GM12892 (cell line): ENCODE results near the gene CSF1.
"Not testable (repeated sequence)": the region's sequence is repeated elsewhere in the genome, so short reads cannot be mapped to it uniquely, and the experiment has no call there.

Source experiments
- DNase-seq: peaks from one replicate; pipeline ENCODE4 v3.0.0; 2011; ENCODE audit not compliant: insufficient read length
- FAIRE-seq: peaks from 2 replicates; lab custom pipeline; 2011; peaks lifted over from hg19 to GRCh38; lab: Jason Lieb, UNC
- POLR2A ChIP-seq: IDR thresholded peaks from 2 replicates; pipeline ENCODE4 v1.6.1; 2011; ENCODE audit warnings: low read depth, low read length, control low read depth
- POLR2AphosphoS5 ChIP-seq: IDR thresholded peaks from 2 replicates; pipeline ENCODE4 v1.6.1; 2011; ENCODE audit warnings: low read depth, low read length, control low read depth
- TAF1 ChIP-seq: IDR thresholded peaks from 2 replicates; pipeline ENCODE4 v1.6.1; 2011; ENCODE audit warnings: low read depth, mild to moderate bottlenecking, control low read depth, low read length, borderline replicate concordance

Gene CSF1

DNA sequence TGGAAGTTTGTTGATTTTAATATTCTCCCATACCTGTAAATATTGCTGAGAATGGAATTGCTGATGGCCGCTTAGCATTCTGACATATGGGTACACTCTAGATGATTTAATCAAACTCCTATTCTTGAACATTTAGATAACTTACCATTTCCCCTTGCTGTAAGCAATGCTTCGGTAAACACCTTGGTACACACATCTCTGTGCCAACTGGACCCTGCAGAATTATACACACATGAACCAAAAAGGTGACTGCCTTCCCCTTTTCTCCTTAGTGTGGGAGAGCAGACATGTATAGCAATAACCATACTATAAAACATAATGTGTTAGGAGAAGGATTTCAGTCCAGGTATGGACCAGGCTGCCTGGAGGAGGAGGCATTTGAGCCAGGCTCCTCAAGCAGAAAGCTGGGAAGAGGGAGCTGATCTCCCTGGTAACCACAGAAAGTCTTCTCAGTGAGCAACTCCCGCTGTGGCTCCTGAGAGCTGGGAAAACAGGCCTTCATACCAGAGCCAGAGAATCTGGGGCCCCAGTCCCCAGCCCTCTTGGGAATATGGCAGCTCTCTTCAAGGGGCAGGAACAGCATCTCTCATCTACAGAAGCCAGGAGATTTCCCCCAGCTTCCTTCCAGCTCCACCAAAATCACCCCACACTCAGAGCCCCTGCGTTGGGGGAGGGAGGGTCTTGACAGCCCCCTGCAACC is 33.9 kb upstream of the CSF1 start:
- no peak for FAIRE-seq
- TF ChIP-seq POLR2AphosphoS5, result no peak
- TF ChIP-seq TAF1, result no peak
- TF ChIP-seq POLR2A, result no peak
- DNase-seq, result no peak

DNA sequence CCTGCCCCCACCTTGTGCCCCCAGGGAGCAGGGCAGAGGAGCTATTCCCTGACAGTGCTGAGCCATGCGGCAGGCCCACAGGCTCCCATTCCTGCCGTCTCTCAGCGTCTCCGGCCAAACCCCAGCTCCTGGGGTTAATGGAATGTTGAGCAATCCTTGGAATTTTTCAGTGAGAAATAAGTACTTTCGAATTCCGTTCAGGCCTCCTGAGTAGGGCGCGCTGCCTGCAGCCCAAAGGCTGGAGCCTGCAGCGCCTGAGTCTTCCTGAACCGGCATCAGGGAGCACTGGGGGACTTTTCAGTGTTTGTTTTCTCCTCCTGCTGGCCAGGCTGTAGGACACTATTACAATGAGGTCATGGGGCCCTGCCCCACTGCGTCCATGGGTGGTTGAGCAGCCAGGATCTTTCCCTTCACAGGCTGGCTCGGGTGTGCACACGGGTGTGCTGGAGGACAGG is 33.3 kb upstream of the CSF1 start:
- DNase-seq (no peak), FAIRE-seq (no peak)
- TF ChIP-seq POLR2AphosphoS5, result no peak
- no peak for TF ChIP-seq POLR2A
- no peak for TF ChIP-seq TAF1

DNA sequence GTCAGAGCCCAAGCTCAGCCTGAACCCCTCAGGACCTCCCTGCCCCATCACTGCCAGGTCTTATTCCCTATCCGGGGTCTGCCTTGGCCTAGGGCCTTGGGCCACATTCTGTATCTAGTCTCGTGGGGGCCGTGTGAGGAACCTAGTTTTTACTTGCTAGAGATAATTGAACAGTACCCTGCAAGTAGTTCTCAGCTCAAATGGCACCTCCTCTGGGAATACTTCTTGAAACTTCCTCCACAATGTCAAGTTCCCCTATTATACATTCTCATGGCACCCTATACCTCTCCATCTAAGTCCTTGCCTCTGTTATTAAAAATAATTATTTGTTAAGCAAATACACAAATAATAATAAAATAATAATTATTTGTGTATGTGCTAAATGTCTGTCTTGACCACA is 32.9 kb upstream of the CSF1 start:
- DNase-seq (no peak), FAIRE-seq (no peak)
- TF ChIP-seq POLR2A, result no peak
- TF ChIP-seq TAF1, result no peak
- no peak for TF ChIP-seq POLR2AphosphoS5

DNA sequence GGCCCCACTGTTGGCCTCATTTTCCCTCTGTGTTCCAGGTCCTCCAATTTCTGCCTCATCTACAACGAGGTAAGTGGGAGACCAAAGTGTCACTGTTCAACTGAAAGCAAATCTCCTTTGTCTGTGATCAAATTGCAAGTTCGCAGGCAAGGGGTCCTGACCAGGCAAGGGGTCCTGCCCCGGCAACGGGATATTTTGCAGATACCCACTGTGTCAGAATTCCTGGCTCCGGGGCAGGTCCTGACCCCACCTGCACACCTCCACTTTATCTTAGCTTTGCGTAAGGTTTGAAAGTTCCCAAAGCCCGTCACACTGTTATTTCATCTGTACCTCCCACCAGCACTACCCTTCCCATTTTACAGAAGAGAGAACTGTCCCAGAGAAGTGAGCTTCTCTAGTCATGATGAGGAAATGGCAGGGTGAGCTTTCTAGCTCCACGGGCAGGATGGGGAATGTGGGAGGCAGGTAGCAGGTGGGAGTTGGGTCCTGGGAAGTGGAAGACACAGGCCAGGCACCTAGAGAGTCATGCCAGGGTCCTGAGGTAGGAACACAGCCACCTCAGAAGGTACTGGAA is 32.0 kb upstream of the CSF1 start:
- TF ChIP-seq POLR2A (no peak), POLR2AphosphoS5 (no peak), TAF1 (no peak)
- FAIRE-seq (no peak), DNase-seq (no peak)

DNA sequence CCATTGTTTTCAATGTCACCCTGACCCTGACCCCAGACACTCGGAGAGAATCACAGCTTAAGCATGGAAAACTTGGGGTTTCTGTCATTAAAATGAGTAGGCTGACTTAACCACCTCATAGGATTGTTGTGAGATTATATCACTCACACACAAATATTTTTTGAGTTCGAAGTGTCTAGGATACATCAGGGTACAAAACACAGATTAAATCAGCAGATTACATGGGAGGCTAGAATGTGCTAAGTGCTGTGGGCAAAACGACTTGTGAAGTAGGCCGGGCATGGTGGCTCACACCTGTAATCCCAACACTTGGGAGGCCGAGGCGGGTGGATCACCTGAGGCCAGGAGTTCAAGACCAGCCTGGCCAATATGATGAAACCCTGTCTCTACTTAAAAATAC is 31.3 kb upstream of the CSF1 start:
- DNase-seq, FAIRE-seq: not testable (repeated sequence)

DNA sequence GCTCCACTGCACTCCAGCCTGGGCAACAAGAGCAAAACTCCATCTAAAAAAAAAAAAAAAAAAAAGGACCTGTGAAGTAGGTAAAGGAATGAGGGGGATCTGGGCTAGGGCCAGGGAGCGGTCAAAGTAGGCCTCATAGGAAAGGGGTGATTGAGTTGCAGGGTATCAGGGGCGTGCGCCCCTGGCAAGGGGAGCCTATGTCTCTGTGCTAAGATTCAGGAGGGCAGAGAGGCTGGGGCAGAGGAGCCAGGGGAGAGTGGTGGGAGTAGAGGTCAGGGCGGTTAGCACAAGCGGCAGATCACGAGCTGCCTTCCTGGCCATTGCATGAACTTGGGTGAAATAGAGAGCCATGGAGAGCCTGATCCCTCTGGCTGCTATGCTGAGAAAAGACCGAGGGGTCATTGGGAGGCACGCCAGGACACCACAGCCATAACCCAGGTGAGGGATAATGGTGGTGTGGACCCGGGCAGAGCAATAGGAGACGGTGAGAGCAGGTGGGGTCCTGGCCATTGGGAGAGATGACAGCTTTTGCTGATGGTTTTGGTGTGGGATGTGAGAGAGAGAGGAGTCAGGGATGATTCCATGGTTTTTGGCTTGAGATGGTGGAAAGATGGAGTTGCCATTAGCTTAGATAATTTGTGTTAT is 30.6 kb upstream of the CSF1 start:
- DNase-seq, result no peak
- no peak for TF ChIP-seq TAF1
- no peak for TF ChIP-seq POLR2AphosphoS5
- no peak for TF ChIP-seq POLR2A
- no peak for FAIRE-seq

DNA sequence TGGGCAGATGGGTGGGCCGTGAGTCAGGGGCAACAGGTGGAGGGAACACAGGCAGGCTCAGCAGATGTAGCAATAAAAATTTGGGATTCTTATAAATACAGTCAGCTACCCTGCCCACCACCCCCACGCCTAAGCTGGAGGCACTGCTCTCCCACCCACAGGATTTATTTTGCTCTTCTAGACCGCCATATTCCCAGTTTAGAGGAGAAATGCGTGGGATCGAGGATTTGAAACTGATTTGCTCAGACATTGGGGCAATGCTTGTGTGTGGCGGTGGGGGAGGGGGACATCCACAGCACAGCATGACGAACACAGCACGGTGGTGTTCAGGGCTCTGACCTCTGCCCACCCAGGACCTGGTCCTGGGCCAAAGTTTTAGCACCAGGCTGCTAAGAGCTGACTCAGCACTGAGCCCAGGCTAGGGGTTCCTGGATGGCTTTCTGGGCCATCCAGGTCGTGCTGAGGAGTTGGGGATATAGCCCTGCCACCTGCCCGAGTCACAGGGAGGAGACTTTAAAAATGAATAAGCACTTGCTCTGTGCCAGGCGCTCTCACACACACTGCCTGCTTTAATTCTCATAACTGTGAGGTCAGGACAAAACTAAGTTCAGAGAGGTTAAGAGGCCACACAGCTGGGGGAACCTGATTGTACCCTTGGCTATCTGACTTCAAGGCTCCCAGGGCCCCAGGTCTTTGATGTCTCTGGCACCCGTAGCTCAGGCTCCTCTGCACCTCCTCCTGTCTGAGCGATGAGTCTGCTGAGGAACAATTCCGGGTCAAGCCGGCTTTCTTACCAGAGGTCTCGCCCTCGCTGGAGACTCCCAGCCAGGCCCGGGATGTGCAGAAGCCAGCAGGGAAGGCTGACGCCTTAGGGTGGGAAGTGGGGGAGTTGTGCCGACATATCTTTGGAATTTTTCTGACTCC is 29.4 kb upstream of the CSF1 start:
- TF ChIP-seq POLR2A, result no peak
- no peak for TF ChIP-seq POLR2AphosphoS5
- TF ChIP-seq TAF1, result no peak
- DNase-seq (no peak), FAIRE-seq (no peak)

DNA sequence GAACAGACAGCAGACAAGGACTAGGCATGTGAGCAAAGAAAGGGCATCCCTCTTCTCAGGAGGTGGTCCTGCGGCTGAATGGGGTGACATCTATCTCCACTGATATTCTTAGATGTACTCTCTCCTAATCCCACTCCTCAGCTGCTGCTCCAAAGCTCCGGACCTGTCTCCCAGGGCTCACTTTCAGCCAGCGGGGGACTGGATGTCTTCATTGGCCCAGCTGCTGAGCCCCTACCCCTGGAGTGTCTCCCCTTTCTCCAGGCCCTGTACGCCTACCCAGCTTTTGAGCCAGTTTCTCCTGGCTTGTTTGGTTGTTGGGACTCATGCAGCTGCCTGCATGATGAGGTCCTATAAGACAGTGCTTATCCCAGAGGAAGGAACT is 28.8 kb upstream of the CSF1 start:
- DNase-seq (no peak), FAIRE-seq (no peak)
- TF ChIP-seq TAF1 (no peak), POLR2A (no peak)

DNA sequence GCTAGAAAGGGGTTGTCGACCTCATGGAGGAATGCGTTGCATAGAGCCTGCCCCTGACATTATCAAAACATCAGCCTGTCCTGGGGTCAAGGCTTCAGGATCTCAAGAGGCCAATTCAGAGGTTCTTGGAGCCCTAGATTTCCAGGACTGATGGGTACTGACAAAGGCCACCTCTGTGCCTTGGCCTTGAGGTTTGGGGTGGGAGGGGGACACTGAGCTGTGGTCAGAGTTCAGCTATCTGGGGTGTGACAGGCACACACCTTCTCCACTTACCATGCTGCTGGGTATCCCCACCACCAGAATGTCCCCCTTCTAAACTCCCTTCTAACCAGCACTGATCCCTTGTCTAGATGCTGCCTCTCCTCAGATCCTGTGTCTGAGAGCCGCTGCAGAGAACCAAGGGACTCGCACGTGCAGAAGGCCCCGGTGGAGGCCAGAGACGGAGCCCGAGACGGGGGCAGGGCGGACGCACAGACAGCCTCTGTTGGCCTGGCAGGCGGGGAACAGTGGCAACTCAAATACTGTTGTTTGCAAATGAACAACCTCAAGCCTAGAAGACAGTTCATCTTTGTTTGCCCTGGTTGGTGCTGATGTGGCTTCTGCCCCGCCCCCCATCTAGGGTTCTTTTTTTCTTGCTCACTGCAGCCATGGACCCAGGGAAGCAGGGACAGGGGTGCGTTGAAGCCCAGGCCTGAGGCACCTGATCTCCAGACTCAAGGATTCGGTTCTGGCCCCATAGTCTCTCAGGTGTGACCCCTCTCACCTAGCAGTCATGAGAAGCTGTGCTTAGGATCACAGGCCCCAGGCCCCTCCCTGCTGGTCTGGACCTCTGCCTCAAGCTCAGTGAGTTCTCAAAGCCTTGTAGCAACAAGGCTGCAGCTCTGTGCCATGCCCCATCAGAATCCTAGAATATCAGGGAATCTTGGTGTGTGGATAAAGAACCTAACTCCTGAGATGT is 28.1 kb upstream of the CSF1 start:
- no peak for FAIRE-seq
- TF ChIP-seq POLR2A (no peak), POLR2AphosphoS5 (no peak), TAF1 (no peak)
- no peak for DNase-seq

DNA sequence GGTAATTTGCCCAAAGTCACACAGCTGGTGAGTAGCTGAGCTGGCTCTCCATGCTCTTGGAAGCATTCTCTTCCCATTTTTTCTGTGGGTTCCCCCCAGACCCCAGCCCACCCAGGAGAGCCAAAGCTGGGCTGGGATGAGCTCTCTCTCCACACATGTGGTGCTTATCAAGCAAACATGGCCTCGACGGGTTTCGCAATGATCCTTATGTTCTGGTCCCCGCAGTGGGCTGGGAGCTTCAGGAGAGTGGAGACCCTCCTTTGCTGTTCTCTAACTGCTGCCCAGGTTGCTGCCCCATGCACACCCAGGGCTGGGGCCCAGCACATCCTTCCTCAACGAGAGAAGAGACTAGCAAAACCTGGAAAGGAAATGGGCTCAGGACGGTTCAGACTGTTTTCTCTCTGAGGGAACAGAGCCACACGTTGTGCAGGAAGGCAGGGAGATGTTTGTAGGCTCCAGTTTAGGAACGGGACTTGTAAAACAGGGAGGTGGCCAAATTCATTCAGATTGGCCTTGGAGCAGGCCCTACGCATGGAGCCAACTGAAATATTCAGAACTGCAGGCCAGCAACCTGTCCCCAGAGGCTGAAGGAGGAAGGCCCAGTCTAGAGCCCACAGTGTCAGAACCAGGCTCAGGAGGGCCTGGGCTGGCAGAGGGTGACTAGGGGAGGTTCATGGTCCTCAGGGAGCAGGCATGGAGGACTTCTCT is 27.2 kb upstream of the CSF1 start:
- no peak for FAIRE-seq
- TF ChIP-seq POLR2AphosphoS5 (no peak), TAF1 (no peak), POLR2A (no peak)
- DNase-seq, result no peak
